ENCODE measurements around the gene CDK19.

CDK19 gene

DNA sequence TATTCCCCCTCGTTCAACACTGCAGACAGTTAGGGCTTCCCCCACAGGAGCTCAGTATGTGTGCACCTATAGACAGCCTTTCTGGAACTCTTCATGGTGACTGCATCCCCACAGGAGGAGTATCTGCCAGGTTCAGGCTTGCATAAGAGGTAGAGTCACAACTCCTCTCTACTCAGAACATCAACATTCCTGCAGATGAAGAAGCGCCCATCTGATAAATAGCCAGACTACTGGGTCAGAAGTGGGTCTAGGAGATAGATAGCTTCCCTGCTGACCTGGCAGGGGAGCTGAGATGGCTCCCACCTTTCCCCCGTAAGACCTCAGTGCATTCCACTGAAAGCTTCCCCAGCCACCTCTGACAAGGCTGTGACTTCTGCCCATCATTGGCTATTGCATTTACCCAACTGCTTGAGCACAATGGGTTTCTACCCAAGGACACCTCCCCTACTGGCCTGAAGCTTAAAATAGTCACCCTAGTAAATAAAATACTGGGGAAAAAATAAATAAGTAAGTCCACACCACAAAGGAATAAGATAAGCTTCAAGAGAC is 125.1 kb downstream of the CDK19 start:
- DNase-seq (ENCODE audit: low read depth): no peak
- no peak overlapping the region for H3K4me3 ChIP-seq (ENCODE audit: low read depth, low read length)
- no peak for TF ChIP-seq POLR2A (IDR thresholded peaks at IDR 0.05; ENCODE audit: extremely low read depth, insufficient read length)

DNA sequence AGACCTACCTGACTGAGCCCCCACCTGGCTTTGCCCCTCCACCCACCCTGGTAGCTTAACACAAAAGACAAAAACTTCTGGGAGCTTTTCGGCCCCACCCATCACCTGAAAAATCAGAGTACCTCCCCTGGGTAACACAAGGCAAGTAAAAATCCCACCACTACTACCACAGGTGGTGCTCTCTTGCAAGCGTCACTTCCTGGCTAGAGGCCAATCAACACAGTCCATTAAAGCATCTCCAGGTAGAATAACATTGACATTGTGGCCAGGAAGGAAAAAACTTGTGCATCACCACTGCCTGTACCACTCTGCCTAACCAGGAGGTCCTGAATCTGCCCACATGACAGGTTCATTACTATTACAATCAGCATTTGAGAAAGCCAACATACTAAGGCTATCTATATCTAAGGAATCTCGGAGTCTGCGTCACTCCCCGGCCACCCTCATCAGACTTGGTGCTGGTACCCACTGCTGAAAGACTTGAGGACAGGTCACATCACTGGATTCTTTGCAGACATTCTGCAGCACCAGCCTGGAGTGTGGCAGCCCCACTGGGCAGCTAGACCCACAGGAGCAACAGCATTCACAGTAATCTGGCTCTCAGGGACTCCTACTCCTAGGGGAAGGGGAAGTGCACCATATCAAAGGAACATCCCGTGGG is 125.9 kb downstream of the CDK19 start:
- no peak for TF ChIP-seq MYC (IDR thresholded peaks at IDR 0.05; ENCODE audit: low read depth, low read length)
- TF ChIP-seq, protein P1, sequence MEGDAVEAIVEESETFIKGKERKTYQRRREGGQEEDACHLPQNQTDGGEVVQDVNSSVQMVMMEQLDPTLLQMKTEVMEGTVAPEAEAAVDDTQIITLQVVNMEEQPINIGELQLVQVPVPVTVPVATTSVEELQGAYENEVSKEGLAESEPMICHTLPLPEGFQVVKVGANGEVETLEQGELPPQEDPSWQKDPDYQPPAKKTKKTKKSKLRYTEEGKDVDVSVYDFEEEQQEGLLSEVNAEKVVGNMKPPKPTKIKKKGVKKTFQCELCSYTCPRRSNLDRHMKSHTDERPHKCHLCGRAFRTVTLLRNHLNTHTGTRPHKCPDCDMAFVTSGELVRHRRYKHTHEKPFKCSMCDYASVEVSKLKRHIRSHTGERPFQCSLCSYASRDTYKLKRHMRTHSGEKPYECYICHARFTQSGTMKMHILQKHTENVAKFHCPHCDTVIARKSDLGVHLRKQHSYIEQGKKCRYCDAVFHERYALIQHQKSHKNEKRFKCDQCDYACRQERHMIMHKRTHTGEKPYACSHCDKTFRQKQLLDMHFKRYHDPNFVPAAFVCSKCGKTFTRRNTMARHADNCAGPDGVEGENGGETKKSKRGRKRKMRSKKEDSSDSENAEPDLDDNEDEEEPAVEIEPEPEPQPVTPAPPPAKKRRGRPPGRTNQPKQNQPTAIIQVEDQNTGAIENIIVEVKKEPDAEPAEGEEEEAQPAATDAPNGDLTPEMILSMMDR (IDR thresholded peaks at IDR 0.05; ENCODE audit: low read depth, low read length): no peak
- TF ChIP-seq POLR2A (IDR thresholded peaks at IDR 0.05; ENCODE audit: extremely low read depth, insufficient read length): no peak
- TF ChIP-seq, protein P2, sequence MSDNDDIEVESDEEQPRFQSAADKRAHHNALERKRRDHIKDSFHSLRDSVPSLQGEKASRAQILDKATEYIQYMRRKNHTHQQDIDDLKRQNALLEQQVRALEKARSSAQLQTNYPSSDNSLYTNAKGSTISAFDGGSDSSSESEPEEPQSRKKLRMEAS (IDR thresholded peaks at IDR 0.05; ENCODE audit: low read depth, low read length): no peak
- DNase-seq (ENCODE audit: low read depth): no peak
- no peak overlapping the region for H3K4me3 ChIP-seq (ENCODE audit: low read depth, low read length)

DNA sequence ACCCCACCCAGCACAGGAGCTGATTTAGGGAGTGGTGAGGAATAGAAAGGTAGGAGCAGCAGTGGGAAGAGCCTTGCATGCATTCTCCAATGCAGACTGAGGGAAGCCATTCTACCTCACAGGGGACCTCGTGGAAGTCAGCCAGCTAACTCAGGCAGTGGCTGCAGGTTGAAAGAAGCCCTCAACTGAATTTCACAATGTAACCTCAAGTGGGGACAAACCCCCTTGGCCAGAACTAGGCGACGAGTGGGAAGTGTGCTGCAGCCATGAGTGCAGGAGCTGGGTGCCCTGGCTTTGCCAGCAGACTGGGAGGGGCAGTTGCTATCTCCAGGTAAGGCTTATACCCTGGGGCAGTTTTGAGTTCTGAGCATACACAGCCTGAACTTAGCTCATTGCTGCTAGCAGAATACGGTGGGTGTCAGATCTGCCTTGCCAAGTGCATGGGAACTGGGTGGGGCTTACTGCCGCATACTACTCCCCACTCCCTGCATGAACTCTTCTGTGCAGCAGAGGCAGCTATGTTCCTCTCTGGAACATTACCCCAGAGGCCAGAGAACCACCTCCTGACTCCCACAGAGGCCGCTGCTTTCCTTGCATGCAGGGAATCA is 126.5 kb downstream of the CDK19 start:
- TF ChIP-seq, protein P1 (IDR thresholded peaks at IDR 0.05; ENCODE audit: low read depth, low read length): no peak
- TF ChIP-seq MYC (IDR thresholded peaks at IDR 0.05; ENCODE audit: low read depth, low read length) (no peak), POLR2A (IDR thresholded peaks at IDR 0.05; ENCODE audit: extremely low read depth, insufficient read length) (no peak)
- TF ChIP-seq, protein P2 (IDR thresholded peaks at IDR 0.05; ENCODE audit: low read depth, low read length): no peak
- H3K4me3 ChIP-seq (ENCODE audit: low read depth, low read length): no peak overlapping the region
- DNase-seq (ENCODE audit: low read depth): peak; percentile 62

DNA sequence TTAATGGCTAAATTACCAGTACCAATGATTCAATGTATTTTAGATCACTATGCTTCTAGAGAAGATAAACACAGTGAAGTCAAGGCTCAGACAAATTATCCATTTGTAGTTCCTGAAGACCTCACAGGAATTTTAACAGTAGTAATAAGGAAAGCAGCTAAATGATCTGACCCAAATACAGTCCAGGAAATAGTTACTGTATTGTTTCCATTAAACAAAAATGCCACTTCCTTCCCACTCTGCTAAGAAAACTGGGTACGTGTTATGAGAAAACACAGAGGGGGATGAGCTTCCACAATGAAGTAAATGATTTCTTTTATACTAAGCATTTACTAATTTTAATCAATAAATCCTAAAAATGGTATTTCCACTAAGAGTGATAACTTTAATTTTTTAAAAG is 127.9 kb downstream of the CDK19 start:
- H3K4me3 ChIP-seq (ENCODE audit: low read depth, low read length): no peak overlapping the region
- DNase-seq (ENCODE audit: low read depth): no peak
- TF ChIP-seq POLR2A (IDR thresholded peaks at IDR 0.05; ENCODE audit: extremely low read depth, insufficient read length): no peak
- TF ChIP-seq, protein P1 (IDR thresholded peaks at IDR 0.05; ENCODE audit: low read depth, low read length): no peak
- TF ChIP-seq, protein P2 (IDR thresholded peaks at IDR 0.05; ENCODE audit: low read depth, low read length): no peak
- no peak for TF ChIP-seq MYC (IDR thresholded peaks at IDR 0.05; ENCODE audit: low read depth, low read length)

DNA sequence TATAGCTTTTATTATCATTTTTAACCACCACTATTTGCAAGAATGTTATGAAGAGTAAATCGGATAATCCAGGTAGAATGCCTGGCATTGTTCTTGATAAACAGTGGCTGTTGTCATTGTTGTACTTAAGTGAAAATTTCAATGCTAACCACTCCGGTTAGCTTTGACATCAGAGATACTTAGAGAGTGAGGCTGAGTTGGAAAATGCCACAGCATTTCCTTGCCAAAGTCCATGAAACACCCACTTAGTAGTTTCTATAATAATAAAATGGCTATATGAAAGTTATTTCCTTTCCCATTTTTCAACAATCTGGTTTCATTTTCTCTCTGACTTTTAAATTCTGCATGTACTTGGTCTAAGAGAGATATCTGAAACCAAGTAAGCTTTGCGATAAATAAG is 132.0 kb downstream of the CDK19 start:
- TF ChIP-seq, protein P2 (IDR thresholded peaks at IDR 0.05; ENCODE audit: low read depth, low read length): no peak
- TF ChIP-seq, protein P1 (IDR thresholded peaks at IDR 0.05; ENCODE audit: low read depth, low read length): no peak
- no peak for TF ChIP-seq POLR2A (IDR thresholded peaks at IDR 0.05; ENCODE audit: extremely low read depth, insufficient read length)
- no peak for TF ChIP-seq MYC (IDR thresholded peaks at IDR 0.05; ENCODE audit: low read depth, low read length)
- H3K4me3 ChIP-seq (ENCODE audit: low read depth, low read length): no peak overlapping the region
- DNase-seq (ENCODE audit: low read depth): no peak

DNA sequence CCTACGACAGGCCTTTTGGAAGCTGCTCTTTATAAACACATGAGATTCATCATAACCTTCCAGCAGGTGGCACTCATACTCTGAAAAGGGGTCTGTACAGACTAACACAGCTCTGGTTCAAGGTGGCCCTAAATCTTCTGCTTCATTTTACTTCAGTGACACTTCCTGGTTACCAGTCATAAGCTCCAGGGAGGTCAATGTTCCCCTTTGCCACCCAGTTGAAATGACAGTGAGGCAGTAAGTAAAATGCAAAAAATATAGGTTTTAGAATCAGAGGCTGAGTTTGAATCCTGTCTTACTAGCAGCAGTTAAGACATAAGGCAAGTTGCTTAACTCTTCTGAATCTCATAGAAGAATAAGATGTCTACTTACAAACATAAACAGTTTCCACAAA is 132.8 kb downstream of the CDK19 start:
- no peak overlapping the region for H3K4me3 ChIP-seq (ENCODE audit: low read depth, low read length)
- TF ChIP-seq, protein P2 (IDR thresholded peaks at IDR 0.05; ENCODE audit: low read depth, low read length): peak; percentile 23
- TF ChIP-seq MYC (IDR thresholded peaks at IDR 0.05; ENCODE audit: low read depth, low read length) (no peak), POLR2A (IDR thresholded peaks at IDR 0.05; ENCODE audit: extremely low read depth, insufficient read length) (no peak)
- TF ChIP-seq, protein P1 (IDR thresholded peaks at IDR 0.05; ENCODE audit: low read depth, low read length): peak; percentile 60
- DNase-seq (ENCODE audit: low read depth): peak; percentile 93

Data from NB4 (cell line).